Activated gamma-delta T cell (primary cell): ENCODE measurements around the gene IRF7.

ENCODE experiments used
- DNase-seq: peaks from one replicate; lab custom pipeline; 2025; lab: John Stamatoyannopoulos, UW

IRF7 gene

GRCh38 chr11:640021-640706, 24.4 kb upstream of the IRF7 start:
- DNase-seq: no peak

- DNase-seq: no peak
Measured at GRCh38 chr11:639332-639955, 23.7 kb upstream of the IRF7 start.

DNA sequence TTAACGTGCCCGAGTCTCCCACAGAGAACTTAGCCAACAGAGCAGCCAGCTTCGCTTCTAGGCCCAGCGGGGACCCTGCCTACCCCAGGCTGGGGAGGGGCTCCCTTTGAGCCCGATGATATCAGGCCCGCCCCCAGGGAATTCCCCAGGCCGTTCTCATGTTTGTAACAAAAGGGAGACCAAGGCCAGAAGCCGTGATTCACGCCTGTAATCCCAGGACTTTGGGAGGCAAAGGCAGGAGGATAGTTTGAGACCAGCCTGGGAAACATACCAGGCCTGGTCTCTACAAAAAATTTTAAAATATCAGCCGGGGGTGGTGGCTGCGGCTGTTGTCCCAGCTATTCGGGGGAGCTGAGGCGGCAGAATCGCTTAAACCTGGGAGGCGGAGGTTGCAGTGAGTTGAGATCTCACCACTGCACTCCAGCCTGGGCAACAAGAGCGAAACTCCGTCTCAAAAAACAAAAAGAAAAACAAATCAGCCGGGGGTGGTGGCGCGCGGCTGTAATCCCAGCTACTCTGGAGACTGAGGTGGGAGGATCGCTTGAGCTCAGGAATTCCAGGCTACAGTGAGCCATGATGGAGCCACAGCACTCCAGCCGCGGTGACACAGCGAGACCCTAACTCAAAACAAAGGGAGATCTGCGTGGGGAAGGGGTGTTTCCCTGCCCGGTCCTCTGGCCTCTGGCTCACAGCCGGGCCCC, 23.0 kb upstream of the IRF7 start:
- no peak for DNase-seq

DNA sequence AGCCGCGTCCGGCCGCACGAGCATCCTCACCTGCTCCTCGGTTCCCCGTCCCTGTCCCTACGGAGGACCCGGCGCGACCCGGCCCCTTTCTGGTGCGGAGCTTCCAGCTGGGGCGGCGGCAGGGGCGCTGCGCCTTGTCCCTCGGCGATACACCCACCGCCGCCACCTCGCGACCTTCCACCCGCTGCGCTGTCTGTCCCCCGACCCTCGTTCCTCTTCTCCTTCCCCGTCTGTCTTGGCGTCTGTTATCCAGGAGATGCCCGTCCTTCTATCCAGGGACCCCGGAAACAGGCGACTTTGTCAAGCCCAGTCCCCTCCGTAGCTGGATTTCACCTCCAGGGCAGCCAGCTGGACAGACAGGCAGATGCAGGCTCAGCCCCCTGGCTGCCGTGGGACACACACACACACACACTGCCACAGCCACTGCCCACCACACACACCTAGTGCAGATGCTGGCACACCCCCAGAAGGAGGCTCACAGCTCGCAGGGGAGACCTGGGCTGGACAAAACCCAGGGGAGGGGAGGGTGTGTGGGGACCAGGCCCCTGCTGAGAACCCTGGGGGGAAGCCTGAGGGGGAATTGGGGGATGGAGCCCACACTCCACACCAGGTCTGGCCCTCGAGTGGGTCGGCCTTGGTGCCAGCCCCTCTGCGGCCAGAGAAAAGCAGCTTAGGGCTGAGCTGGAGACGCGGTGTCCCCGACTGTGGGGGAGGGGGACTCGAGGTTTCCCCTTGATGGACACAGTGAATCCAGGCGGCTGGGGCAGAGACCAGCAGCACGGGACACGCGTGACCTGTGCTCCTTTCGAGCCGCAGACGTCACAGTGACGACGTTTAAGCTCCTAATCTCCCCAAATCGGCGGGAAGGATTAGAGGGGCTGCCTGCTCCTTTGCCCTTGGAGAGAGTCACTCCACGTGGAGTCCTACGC, 22.1 kb upstream of the IRF7 start:
- no peak for DNase-seq

GRCh38 chr11:637333-637592, 21.5 kb upstream of the IRF7 start:
- DNase-seq: no peak

DNA sequence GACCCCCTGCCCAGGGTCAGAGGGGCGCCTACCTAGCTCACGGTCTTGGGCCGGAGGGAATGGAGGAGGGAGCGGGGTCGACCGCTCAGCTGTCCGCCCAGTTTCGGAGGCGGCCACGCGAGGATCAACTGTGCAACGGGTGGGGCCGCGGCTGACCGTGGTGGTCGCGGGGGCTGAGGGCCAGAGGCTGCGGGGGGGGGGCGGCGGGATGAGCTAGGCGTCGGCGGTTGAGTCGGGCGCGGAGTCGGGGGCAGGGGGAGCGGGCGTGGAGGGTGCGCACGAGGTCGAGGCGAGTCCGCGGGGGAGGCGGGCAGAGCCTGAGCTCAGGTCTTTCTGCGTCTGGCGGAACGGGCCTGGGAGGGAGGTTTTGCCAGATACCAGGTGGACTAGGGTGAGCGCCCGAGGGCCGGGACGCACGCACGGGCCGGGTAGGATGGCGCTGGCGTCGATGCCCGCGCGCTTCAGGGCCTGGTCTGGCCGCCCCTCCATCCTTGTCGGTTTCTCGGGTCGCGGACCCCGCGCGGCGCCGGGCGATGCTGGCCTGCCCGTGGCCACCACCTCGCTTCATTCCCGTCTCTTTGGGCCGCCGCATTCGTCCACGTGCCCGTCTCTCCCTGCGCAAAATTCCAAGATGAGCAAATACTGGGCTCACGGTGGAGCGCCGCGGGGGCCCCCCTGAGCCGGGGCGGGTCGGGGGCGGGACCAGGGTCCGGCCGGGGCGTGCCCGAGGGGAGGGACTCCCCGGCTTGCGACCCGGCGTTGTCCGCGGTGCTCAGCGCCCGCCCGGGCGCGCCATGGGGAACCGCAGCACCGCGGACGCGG, 21.0 kb upstream of the IRF7 start, which contains the start of gene DRD4:
Gene DRD4, plus strand, starts transcription at position 759 of the 822 bp plus-strand sequence. Its CDS starts 36 bp downstream, at position 795.
- DNase-seq: no peak

DNA sequence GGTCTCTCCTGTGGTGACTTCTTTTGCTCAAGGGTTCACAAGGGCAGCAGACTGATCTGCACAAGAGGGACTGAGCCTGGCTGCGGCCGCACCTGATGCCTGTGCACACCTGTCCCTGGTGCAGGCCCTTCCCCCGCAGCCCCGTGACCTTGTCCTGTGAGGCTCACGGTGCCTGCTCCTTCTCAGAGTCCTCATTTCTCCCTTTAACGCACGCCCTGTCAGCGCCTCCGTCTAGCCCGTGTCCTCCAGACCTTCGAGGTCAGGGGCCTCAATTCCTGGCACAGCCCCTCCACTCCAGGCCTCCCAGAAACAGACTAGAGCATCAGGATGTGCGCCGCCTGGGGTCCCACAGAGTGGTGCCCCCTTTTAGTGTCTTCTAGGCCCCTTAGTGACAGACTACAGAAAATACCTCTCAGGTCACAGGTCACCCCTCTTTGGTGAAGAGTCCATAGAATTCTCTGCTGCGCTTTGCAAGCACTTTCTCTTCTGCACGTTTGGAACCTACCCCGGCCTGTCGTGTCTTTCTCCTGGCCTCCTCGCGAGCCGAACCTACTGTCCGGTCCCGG, 20.3 kb upstream of the IRF7 start:
- no peak for DNase-seq

GRCh38 chr11:630871-631270, 15.1 kb upstream of the IRF7 start:
- DNase-seq: no peak

DNA sequence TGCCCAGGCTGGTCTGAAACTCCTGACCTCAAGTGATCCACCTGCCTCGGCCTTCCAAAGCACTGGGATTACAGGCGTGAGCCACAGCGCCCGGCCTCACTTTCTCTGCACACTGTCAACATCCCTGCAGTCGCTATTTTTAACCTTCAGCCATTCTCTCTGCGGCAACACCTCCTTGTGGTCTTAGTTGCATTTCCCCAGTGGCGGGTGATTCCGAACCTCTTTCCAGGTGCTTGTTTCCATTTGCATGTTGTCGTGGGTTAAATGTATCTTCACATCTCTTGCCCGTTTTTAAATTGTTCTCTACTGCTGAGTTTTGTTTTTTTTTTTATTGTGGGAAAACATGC, 13.5 kb upstream of the IRF7 start:
- DNase-seq: no peak

DNA sequence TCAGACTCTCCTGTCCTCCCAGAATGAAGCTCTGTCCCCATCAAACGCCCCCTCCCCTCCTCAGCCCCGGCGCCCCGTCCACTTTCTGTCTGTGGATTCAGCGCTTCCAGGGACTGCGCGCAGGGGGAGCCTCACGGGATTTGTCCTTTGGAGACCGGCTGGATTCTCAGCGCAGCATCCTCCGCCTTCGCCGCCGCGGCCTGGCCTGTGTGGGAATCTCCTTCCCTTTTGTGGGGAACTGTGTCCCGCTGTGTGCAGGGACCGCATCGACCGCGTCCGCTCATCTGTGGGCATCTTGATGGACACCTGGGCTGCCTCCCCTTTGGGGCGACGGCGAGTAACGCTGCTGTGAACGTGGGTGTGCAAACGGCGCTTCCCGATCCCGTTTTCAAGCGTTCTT, 12.3 kb upstream of the IRF7 start:
- DNase-seq: no peak

- no peak for DNase-seq
Measured at GRCh38 chr11:627308-627576, 11.5 kb upstream of the IRF7 start.

DNA sequence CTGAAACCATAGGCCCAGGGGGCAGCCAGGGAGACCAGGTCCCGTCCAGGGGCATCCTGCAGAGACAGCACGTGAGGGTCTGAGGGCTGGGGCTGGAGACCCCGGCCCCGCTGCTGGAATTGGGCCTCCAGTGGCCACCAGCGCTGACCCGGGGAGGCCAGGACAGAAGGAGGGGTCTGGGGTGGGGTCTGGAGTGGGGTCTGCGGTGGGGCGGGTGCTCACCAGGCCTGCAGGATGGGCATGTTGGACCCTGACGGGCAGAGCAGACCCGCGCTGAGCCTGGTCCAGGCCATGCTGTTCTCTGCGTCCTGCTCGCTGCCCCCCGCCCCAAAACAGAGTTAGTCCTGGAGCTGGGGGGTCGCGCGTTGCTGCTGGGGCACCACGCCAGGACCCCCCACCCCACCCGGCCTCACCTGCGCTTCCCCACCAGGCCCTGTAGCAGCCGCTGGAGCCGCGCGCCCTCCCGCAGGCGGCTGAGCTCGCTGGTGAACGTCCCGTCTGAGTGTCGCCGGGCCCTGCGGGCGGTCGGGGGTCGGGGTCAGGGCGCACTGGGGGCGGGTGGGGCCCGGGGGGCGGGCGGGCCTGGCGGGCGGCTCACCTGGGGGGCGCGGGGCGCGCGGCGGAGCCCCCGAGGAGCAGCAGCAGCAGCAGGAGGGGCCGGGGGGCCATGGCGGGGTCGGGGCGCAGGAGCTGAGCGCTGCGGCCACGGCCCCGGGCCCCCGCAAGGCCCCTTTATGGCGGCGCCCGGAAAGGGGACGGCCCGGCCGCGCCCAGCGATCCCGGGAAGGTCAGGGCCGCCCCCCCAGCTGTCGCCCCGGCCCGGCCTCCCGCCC, 10.9 kb upstream of the IRF7 start, which contains the start of gene SCT:
Gene SCT, minus strand, starts transcription at position 707 of the 833 bp plus-strand sequence. Its CDS starts 38 bp downstream, at position 669.
- DNase-seq: no peak

DNA sequence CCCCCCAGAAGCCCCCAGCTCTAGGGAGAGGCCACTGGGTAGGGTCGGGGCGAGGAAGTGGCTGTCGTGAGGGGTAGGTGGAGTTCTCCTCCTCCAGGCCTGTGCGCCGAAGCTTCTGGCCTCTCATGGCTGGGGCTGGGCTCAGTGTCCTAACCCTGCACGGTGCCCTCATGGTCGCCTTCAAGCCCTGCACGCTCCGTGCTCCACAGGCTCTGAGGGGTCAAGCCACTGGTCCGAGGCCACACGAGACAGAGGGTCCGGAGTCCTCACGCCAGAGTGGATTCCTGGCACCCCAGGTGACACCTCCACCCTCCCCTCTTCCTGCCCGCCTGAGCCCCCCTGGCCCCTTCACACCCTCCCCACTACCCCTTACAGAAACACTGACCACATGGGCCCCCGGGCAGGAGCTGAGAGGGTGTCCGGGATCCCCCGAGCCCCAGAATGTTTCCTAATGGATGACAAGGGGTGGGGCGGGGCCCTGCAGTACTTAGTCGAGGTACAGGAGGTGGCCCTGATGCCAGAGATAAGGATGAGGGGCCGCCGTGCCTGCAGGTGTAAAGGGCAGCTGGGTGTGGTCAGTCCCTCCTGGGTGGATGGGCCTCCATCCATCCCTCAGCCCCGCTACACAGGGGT, 10.0 kb upstream of the IRF7 start:
- DNase-seq: no peak

- no peak for DNase-seq
Measured at GRCh38 chr11:624705-625635, 9.2 kb upstream of the IRF7 start, which contains the start of gene CDHR5. CDHR5 (minus strand) TSS chr11:624955; CDS start chr11:624902, 53 bp downstream.

- DNase-seq: no peak
Measured at GRCh38 chr11:623999-624704, 8.4 kb upstream of the IRF7 start.

DNA sequence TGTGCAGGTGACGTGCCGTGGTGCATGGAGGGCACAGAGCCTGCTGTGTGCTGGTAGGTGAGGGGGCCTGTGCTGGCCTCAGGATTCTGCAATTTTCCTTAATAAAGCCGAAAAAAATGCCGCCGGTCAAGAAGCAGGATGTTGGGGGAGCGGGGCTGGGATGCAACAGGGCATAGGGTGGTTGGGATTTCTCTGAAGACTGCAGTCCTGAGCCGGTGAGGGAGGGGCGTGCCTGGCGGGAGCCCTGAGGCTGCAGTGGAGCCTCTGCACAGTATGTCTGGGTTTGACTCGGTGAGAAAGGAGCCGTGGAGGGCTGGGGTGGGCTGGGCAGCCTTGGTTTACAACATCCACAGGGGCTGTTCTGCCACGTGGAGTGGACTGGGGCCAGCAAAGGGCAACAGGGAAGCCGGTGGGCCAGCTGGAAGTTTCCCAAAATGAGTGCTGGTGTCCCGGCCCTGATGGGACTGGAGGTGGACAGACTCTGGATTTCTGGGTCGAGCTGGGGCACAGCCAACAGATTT, 7.7 kb upstream of the IRF7 start:
- no peak for DNase-seq

- DNase-seq: no peak
Measured at GRCh38 chr11:621838-622237, 6.1 kb upstream of the IRF7 start.
